Thoracic aorta (tissue), 2 donors: ENCODE data around the gene LHPP. TPM values are rescaled to one million over a fixed set of nuclear protein-coding genes. Genes with fewer than 3 reads are reported as not detected.

Experiments
- ATAC-seq: fragments of 150-250 bp; one replicate; pipeline ENCODE4 v1.8.0; 2017; ENCODE audit warnings: low read depth; ENCODE audit not compliant: insufficient number of reproducible peaks, low FRiP score
- DNase-seq: peaks from one replicate; pipeline ENCODE4 v3.0.0-alpha.2; 2020; ENCODE audit warnings: low spot score
- H3K27ac ChIP-seq, 2 donors: fragments of 200-600 bp; sonication (generic); 1 replicate in 1 of 2; 2 replicates in 1 of 2; pipeline ENCODE4 v1.5.1; 2016; ENCODE audit warnings: mild to moderate bottlenecking in 2 of 2, moderate library complexity in 2 of 2
- H3K27me3 ChIP-seq: fragments of 200-600 bp; sonication (generic); replicated peaks from 2 replicates; pipeline ENCODE4 v1.6.0; 2016; ENCODE audit warnings: mild to moderate bottlenecking; ENCODE audit not compliant: insufficient read depth
- H3K36me3 ChIP-seq: fragments of 200-600 bp; sonication (generic); one replicate; pipeline ENCODE4 v1.5.1; 2016
- H3K4me1 ChIP-seq, 2 donors: fragments of 200-600 bp; sonication (generic); 1 replicate in 1 of 2; 2 replicates in 1 of 2; pipeline versions ENCODE4 v1.5.1 to v1.6.0; 2016; ENCODE audit warnings: low read depth in 2 of 2, mild to moderate bottlenecking in 1 of 2; ENCODE audit not compliant: control insufficient read depth in 1 of 2
- H3K4me3 ChIP-seq: fragments of 200-600 bp; sonication (generic); 2 replicates; pipeline ENCODE4 v1.5.1; 2016; ENCODE audit warnings: mild to moderate bottlenecking
- H3K9me3 ChIP-seq: fragments of 200-600 bp; sonication (generic); 2 replicates; pipeline ENCODE4 v1.5.1; 2016
- CTCF ChIP-seq: fragments of 200-600 bp; sonication (generic); IDR thresholded peaks from one replicate; pipeline ENCODE4 v1.5.1; 2019; ENCODE audit warnings: antibody characterized with exemption
- total RNA-seq, 2 donors: library from RNA; depleted of rRNA; stranded (reverse); fragments of >200 nt; gene quantifications; one replicate each; pipeline versions ENCODE4 v1.1.0 to v1.2.3, GENCODE V29; 2016

Gene LHPP
- total RNA-seq, 2 donors from 2014 or later = 7.2 to 24.1 TPM

GRCh38 chr10:124465777-124466488, 4.3 kb downstream of the LHPP start:
- H3K27ac ChIP-seq = no peak overlapping the region
- H3K4me3 ChIP-seq = no peak overlapping the region
- H3K27me3 ChIP-seq = no peaks in the 10 kb centered on the region
- H3K9me3 ChIP-seq = no peaks in the 10 kb centered on the region
- H3K36me3 ChIP-seq = no peaks in the 10 kb centered on the region
- H3K4me1 ChIP-seq = peaks cover 0 to 4% of the 10 kb centered on the region in 2 donors
- ATAC-seq (no peak), DNase-seq (no peak)
- no peak for TF ChIP-seq CTCF

GRCh38 chr10:124467165-124467564, 5.5 kb downstream of the LHPP start:
- DNase-seq = no peak
- H3K9me3 ChIP-seq = no peaks in the 10 kb centered on the region
- no peak for ATAC-seq

GRCh38 chr10:124468624-124469023, 7.0 kb downstream of the LHPP start:
- H3K27me3 ChIP-seq = no peaks in the 10 kb centered on the region
- no peak overlapping the region for H3K27ac ChIP-seq
- TF ChIP-seq CTCF = no peak
- no peaks in the 10 kb centered on the region for H3K9me3 ChIP-seq
- H3K4me1 ChIP-seq = no peaks in the 10 kb centered on the region
- no peak overlapping the region for H3K4me3 ChIP-seq
- DNase-seq (no peak), ATAC-seq (no peak)
- no peaks in the 10 kb centered on the region for H3K36me3 ChIP-seq

More at GRCh38 chr10:124467165-124467564, 5.5 kb downstream of the LHPP start:
- no peak overlapping the region for H3K27ac ChIP-seq
- H3K27me3 ChIP-seq = no peaks in the 10 kb centered on the region
- H3K4me3 ChIP-seq = no peak overlapping the region
- peaks cover 0 to 3% of the 10 kb centered on the region in 2 donors for H3K4me1 ChIP-seq
- no peak for TF ChIP-seq CTCF
- no peaks in the 10 kb centered on the region for H3K36me3 ChIP-seq

- ATAC-seq (no peak), DNase-seq (no peak)
- TF ChIP-seq CTCF = no peak
- no peaks in the 10 kb centered on the region for H3K36me3 ChIP-seq
- H3K4me1 ChIP-seq = no peaks in the 10 kb centered on the region
- H3K4me3 ChIP-seq = no peak overlapping the region
- H3K9me3 ChIP-seq = no peaks in the 10 kb centered on the region
- H3K27ac ChIP-seq = no peak overlapping the region
- no peaks in the 10 kb centered on the region for H3K27me3 ChIP-seq
Observed at GRCh38 chr10:124469956-124470484, 8.4 kb downstream of the LHPP start.

GRCh38 chr10:124470544-124471434, 9.2 kb downstream of the LHPP start:
- TF ChIP-seq CTCF = no peak
- Histone ChIP-seq H3K27me3 (no peaks in the 10 kb centered on the region), H3K9me3 (no peaks in the 10 kb centered on the region), H3K4me1 (no peaks in the 10 kb centered on the region), H3K36me3 (no peaks in the 10 kb centered on the region), H3K4me3 (no peak overlapping the region), H3K27ac (no peak overlapping the region)
- ATAC-seq (no peak), DNase-seq (no peak)
